Activated CD4-positive, alpha-beta memory T cell treated with anti-CD3 and anti-CD28 coated beads, Interleukin-2, amount 10 ng/mL, durations not matched to agents 7 days and 5 days (primary cell): ENCODE data around the gene FAM174B. TPM values are rescaled to one million over a fixed set of nuclear protein-coding genes. Genes with fewer than 3 reads are reported as not detected.

Experiments used
- CTCF ChIA-PET: fragments of 350-600 bp; sonication (Branson Sonifier 250); formaldehyde crosslinking; loops from one replicate; lab custom pipeline; 2021; ENCODE audit warnings: antibody characterized with exemption, inconsistent platforms; lab: Charles Lee
- POLR2A ChIA-PET: fragments of 350-600 bp; sonication (Branson Sonifier 250); formaldehyde crosslinking; loops from one replicate; lab custom pipeline; 2021; ENCODE audit warnings: antibody characterized with exemption; lab: Charles Lee
- DNase-seq: peaks from one replicate; pipeline ENCODE4 v3.0.0-alpha.2; 2020
- H3K27ac Mint-ChIP-seq: one replicate; pipeline ENCODE4 v1.8.0; 2021; ENCODE audit warnings: mild to moderate bottlenecking, mixed read lengths
- H3K27me3 Mint-ChIP-seq: one replicate; pipeline ENCODE4 v1.8.0; 2021; ENCODE audit warnings: mixed read lengths
- H3K36me3 Mint-ChIP-seq: one replicate; pipeline ENCODE4 v1.8.0; 2021; ENCODE audit warnings: low read depth, mixed read lengths
- H3K4me1 Mint-ChIP-seq: one replicate; pipeline ENCODE4 v1.8.0; 2021; ENCODE audit warnings: mixed read lengths
- H3K4me3 Mint-ChIP-seq: one replicate; pipeline ENCODE4 v1.8.0; 2021; ENCODE audit warnings: mild to moderate bottlenecking, mixed read lengths
- H3K9me3 Mint-ChIP-seq: one replicate; pipeline ENCODE4 v1.8.0; 2021; ENCODE audit warnings: mixed read lengths
- total RNA-seq, 2 experiments: library from RNA; stranded (reverse); gene quantifications; one replicate each; pipeline ENCODE4 v1.2.3, GENCODE V29; 2021

The FAM174B gene
- total RNA-seq, 2 experiments from 2014 or later, result 2.8 to 3.0 TPM

- Mint-ChIP-seq H3K27me3 (peaks cover 4% of the 10 kb centered on the region), H3K4me3 (no peak overlapping the region), H3K27ac (no peak overlapping the region), H3K36me3 (no peaks in the 10 kb centered on the region), H3K9me3 (no peaks in the 10 kb centered on the region), H3K4me1 (peaks cover 16% of the 10 kb centered on the region)
- no peak for DNase-seq
- ChIA-PET POLR2A (no interaction called here), CTCF (no interaction called here)
Measured at GRCh38 chr15:92629975-92630626, 25.5 kb downstream of the FAM174B start.

GRCh38 chr15:92629276-92629974, 26.1 kb downstream of the FAM174B start:
- ChIA-PET CTCF (no interaction called here), POLR2A (no interaction called here)
- Mint-ChIP-seq H3K27me3 (peaks cover 4% of the 10 kb centered on the region), H3K9me3 (no peaks in the 10 kb centered on the region), H3K36me3 (no peaks in the 10 kb centered on the region), H3K4me3 (no peak overlapping the region), H3K4me1 (peaks cover 22% of the 10 kb centered on the region), H3K27ac (no peak overlapping the region)
- DNase-seq, result no peak

- ChIA-PET CTCF (no interaction called here), POLR2A (no interaction called here)
- Mint-ChIP-seq H3K27ac (no peak overlapping the region), H3K4me1 (peaks cover 29% of the 10 kb centered on the region), H3K36me3 (no peaks in the 10 kb centered on the region), H3K9me3 (no peaks in the 10 kb centered on the region), H3K27me3 (no peaks in the 10 kb centered on the region), H3K4me3 (no peak overlapping the region)
- DNase-seq, result no peak
Measured at GRCh38 chr15:92627014-92627413, 28.6 kb downstream of the FAM174B start.

DNA sequence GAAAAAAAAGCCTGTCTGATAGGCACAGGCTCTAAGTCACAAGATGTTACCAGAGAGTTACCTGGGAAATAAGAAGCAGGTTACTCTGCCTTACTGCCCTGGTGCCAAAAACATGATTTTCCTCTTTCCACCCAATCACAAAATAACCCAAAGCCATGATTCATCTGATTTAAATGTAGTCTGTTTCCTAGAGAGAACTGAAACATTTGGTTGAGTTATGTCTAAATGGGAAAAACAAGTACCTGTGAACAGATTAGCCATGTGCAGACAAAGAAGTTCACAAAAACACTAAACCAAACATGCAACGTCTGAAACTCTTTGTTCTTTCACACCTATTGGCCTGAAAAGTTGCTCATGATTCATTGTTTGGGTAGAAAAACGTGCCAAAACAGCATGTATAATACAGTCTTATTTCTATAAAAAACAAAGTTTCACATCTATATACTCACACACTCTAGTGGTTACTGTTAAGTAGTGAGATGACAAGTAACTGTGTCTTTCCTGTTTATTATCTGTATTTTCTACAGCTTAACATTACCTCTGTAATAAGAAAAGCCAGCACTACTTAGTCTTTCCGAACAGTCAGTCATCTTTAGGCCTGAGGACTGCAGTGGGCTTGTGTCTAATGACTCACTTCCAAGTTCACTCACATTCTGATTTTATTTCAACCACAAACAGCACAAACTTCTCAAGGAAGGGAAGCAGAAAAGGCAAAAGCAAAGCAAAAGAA, 30.2 kb downstream of the FAM174B start:
- DNase-seq, result no peak
- Mint-ChIP-seq H3K9me3 (no peaks in the 10 kb centered on the region), H3K4me3 (no peak overlapping the region), H3K27me3 (no peaks in the 10 kb centered on the region), H3K36me3 (no peaks in the 10 kb centered on the region), H3K4me1 (peaks cover 29% of the 10 kb centered on the region), H3K27ac (peak overlapping the region; percentile 58)
- ChIA-PET POLR2A (no interaction called here), CTCF (no interaction called here)

DNA sequence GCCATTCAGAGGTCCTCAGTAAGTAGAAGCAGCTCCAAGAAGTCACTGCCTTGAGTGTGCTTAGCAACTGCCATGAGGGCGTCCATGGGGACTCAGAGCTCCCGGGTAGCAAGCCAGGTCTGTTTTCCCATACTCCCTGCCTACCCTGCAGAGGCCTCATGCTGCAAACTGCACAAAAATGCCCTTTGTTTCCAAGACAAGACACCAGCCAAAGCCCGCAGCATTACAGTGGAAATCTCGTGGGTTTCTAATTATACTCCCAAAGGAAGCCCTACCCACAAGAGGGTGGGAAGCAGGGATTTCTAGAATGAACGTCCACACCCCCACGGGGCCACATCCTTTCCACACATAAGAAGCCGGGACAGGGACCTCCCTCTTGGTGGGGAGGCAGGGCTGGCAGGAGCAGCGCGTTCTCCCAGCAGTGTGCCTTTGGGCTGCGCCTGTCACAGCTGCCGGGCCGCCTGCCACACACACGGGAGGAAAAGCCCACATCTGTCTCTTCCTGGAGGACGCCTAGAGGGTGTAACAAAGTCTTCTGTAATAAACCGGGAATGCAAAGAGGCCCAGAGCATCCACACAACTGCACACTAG, 31.1 kb downstream of the FAM174B start:
- POLR2A ChIA-PET, result no interaction called here
- CTCF ChIA-PET, result no interaction called here
- no peaks in the 10 kb centered on the region for H3K36me3 Mint-ChIP-seq
- H3K9me3 Mint-ChIP-seq, result no peaks in the 10 kb centered on the region
- H3K27me3 Mint-ChIP-seq, result no peaks in the 10 kb centered on the region
- peaks cover 23% of the 10 kb centered on the region for H3K4me1 Mint-ChIP-seq
- no peak overlapping the region for H3K4me3 Mint-ChIP-seq
- DNase-seq, result no peak
- no peak overlapping the region for H3K27ac Mint-ChIP-seq

GRCh38 chr15:92623435-92623834, 32.1 kb downstream of the FAM174B start:
- CTCF ChIA-PET, result no interaction called here

DNA sequence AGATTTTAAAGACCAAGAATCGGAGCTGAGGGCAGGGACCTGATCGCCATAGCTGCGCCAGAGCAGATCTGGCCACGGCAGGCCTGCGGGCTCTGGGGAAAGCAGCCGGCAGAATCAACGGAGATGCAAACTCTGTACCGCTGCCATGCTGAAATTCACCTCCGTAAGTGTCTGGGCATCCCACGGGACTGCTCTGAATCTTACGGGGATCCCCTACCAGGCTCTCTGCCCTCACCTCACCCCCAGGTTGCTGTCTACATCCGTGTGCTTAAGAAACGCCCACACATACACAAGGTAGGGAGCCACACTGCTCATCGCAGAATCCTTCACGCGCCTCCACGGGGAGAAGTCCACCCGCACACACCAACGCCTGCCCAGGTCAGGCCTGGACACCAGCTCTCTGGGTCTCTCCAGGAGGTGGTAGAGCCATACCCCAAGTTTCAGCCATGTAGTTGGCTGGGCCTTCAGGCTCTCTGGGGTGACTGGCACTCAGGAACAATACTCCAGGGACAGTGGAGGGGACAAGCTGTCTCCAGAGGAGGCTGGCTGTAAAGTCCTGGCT, 33.5 kb downstream of the FAM174B start:
- ChIA-PET POLR2A (no interaction called here), CTCF (no interaction called here)
- Mint-ChIP-seq H3K9me3 (no peaks in the 10 kb centered on the region), H3K27ac (no peak overlapping the region), H3K36me3 (no peaks in the 10 kb centered on the region), H3K4me1 (peaks cover 23% of the 10 kb centered on the region), H3K27me3 (no peaks in the 10 kb centered on the region), H3K4me3 (no peak overlapping the region)
- no peak for DNase-seq

More at GRCh38 chr15:92623435-92623834, 32.1 kb downstream of the FAM174B start:
- POLR2A ChIA-PET, result no interaction called here
- Mint-ChIP-seq H3K36me3 (no peaks in the 10 kb centered on the region), H3K9me3 (no peaks in the 10 kb centered on the region), H3K4me1 (peaks cover 23% of the 10 kb centered on the region), H3K27ac (no peak overlapping the region), H3K4me3 (no peak overlapping the region), H3K27me3 (no peaks in the 10 kb centered on the region)
- no peak for DNase-seq

GRCh38 chr15:92620991-92621390, 34.6 kb downstream of the FAM174B start:
- H3K27ac Mint-ChIP-seq, result no peak overlapping the region
- no peaks in the 10 kb centered on the region for H3K9me3 Mint-ChIP-seq
- H3K4me3 Mint-ChIP-seq, result no peak overlapping the region
- no peaks in the 10 kb centered on the region for H3K27me3 Mint-ChIP-seq
- CTCF ChIA-PET, result interaction anchor here (1.2 kb wide), 1 partner anchor 467 kb away, joined by 4 read pairs; no protein-coding TSS in a partner anchor
- peaks cover 21% of the 10 kb centered on the region for H3K4me1 Mint-ChIP-seq
- DNase-seq, result no peak
- no peaks in the 10 kb centered on the region for H3K36me3 Mint-ChIP-seq
- POLR2A ChIA-PET, result no interaction called here

GRCh38 chr15:92619145-92620101, 36.2 kb downstream of the FAM174B start:
- CTCF ChIA-PET, result no interaction called here

DNA sequence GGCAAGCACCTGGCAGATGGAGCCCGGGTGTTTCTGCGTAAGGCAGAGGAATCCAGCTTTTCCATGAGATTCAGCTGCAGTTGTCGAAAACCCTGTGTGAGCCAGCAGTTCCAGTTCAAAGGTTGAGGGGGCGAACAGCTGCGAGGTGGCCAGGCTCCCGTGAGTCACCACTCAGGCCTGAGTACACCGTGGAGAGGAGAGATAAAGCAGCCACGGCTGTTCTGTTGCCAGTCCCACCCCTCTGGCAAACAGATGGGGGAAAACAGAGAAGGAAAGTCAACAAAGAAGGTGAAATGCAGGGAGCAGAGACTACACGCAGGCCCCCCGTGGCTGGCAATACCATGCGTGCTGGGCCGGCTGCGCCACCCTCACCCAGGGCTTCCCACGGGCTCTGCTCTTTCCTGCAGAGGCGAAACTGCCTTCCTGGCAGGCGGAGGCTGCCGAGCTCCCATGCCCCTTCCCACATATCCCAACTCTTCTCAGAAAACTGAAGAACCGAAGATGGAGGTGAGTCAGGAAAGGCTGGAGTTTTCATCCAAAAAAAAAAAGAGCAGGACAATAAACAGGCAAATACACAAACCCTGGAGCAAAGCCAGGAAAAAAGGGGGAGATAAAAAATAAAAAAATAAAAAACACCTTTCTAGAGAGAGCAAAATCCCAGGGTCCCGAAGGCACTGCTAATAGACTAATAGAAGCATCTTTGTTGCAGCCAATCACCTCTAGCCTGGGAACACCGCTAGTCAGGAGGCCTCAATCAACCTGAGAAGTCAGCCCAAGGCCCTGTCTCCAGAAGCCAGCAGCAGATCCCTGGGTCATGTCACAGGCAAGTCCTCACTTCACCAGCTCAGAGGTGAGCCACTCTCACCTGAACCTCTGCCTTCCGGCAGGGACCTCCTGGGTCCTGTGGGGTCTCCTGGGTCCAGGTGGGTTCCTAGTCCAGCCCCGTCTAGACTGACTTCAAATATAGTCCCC, 37.7 kb downstream of the FAM174B start:
- Mint-ChIP-seq H3K27me3 (peaks cover 3% of the 10 kb centered on the region), H3K27ac (no peak overlapping the region), H3K4me1 (peaks cover 5% of the 10 kb centered on the region), H3K36me3 (no peaks in the 10 kb centered on the region), H3K9me3 (no peaks in the 10 kb centered on the region), H3K4me3 (no peak overlapping the region)
- ChIA-PET CTCF (no interaction called here), POLR2A (no interaction called here)
- DNase-seq, result no peak

More at GRCh38 chr15:92619145-92620101, 36.2 kb downstream of the FAM174B start:
- no peaks in the 10 kb centered on the region for H3K9me3 Mint-ChIP-seq
- H3K27ac Mint-ChIP-seq, result no peak overlapping the region
- DNase-seq, result no peak
- POLR2A ChIA-PET, result no interaction called here
- no peaks in the 10 kb centered on the region for H3K36me3 Mint-ChIP-seq
- H3K27me3 Mint-ChIP-seq, result peaks cover 3% of the 10 kb centered on the region
- H3K4me1 Mint-ChIP-seq, result peaks cover 8% of the 10 kb centered on the region
- H3K4me3 Mint-ChIP-seq, result no peak overlapping the region
